HG03378 (cell line): ENCODE data around the gene OR13C9.
"Not testable (repeated sequence)": the region's sequence is repeated elsewhere in the genome, so short reads cannot be mapped to it uniquely, and the experiment has no call there.

Source experiments
- ATAC-seq: cut with Tn5 transposase; IDR thresholded peaks from one replicate; pipeline ENCODE4 v1.9.1; 2021; ENCODE audit warnings: mild to moderate bottlenecking, moderate library complexity; ENCODE audit not compliant: unreplicated experiment

Gene OR13C9, protein sequence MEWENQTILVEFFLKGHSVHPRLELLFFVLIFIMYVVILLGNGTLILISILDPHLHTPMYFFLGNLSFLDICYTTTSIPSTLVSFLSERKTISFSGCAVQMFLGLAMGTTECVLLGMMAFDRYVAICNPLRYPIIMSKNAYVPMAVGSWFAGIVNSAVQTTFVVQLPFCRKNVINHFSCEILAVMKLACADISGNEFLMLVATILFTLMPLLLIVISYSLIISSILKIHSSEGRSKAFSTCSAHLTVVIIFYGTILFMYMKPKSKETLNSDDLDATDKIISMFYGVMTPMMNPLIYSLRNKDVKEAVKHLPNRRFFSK

DNA sequence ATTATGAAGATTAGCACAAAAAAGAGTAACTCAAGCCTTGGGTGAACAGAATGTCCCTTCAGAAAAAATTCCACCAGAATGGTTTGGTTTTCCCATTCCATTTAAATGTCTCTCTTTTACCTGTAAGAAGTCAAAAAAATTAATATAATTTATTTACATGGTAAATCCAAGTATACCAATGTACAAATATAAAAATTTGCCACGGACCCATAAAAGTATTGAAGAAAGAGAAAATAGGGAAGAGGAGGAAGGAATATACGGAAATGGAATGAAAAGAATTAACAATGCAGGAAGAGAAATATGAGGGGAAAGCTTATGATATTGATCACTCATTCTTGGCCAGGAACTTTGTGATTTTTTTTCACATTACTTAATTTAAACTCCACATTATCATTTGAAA is at the start of gene OR13C9:
Gene OR13C9, minus strand, starts transcription at position 101 of the 400 bp plus-strand sequence. Its CDS starts 0 bp downstream, at position 101.
- ATAC-seq: no peak

DNA sequence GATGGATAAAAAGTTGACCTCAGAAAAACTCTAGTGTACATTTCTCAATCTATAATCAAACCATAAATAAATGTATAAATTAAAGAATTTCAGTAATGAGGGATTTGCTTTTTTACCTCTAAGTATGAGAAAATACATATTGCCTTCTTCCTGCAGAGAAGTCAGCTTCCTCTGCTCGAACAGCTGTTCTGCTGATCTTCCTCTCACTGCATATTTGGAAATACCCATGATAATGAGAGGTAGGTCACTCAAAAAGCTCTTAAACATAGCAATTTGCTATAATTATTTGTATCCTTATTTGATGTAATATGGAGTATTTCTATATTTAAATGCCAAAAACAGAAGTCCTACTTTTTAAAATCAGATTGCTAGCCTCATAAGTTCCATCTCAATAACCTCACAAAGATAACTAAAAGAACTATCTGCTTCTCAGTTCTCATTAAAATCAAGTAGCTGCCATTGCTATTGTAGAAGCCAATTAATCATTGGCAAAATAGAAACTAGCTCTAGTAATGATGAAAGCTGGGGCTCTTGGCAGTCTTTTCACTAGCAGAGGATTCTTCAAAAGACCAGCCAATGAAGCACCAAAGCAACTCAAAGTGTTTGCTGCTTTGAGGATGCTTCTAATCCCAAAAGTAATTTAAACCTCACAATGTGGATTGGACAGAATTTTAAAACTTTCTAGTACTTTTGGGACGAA is 40.6 kb upstream of the OR13C9 start:
- ATAC-seq: no peak

DNA sequence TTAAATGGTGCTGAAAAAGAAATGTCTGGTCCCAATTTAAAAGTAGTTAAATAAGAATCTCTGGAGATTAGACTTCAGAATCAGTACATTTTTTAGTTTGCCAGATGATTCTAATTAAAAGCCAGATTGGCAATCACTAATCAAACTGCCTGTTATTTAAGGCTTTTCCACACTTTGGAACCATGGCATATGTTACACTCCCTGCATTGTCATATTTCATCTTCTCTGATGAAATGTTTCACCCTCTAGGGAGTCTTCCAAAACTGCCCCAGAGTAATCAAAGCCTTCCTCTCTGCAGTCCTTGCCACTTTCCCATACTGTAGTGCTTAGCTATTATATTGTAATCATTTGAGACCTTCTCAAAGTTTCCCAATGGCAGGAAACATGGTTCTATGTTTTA is 17.5 kb upstream of the OR13C9 start:
- ATAC-seq: no peak

DNA sequence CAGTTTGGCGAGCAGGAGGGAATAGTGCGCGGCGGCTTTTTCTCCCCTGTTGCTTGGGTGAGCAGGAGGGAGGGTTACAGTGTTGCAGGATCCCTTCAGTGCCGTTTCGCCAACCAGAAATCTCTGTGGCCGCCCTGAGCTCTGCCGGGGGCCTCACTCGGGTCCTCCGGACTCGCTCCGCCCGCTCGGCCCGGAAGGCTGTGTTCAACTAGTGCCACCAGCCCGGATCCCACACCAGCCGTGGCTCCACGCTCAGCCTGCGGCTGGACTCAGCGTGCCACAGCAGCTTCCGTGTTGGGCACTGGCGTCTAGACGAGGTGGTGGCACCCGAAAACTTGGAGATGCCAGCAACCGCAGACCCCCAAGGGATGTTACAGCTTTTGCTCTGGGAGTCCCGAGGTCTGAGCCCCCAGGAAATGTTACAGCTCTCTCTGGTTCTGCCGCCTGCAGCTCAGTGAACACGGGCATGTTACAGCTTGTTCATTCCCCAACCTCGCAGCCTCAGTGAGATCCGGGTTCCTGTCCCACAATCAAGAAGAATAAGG is 16.0 kb upstream of the OR13C9 start:
- no peak for ATAC-seq

DNA sequence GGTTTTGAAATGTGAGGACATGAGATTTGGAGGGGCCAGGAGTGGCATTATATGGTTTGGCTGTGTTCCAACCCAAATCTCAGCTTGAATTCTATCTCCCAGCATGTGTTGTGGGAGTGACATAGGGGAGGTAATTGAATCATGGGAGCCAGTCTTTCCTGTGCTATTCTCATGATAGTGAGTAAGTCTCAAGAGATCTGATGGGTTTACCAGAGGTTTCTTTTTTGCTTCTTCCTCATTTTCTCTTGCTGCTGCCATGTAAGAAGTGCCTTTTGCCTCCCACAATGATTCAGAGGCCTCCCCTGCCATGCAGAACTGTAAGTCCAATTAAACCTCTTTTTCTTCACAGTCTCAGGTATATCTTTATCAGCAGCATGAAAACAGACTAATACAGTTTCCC is 8.0 kb upstream of the OR13C9 start:
- ATAC-seq: not testable (repeated sequence)

- ATAC-seq: no peak
Observed at GRCh38 chr9:104617418-104617817, 586 bp downstream of the OR13C9 start.

GRCh38 chr9:104611213-104611612 is 6.8 kb downstream of the OR13C9 start:
- ATAC-seq: no peak

DNA sequence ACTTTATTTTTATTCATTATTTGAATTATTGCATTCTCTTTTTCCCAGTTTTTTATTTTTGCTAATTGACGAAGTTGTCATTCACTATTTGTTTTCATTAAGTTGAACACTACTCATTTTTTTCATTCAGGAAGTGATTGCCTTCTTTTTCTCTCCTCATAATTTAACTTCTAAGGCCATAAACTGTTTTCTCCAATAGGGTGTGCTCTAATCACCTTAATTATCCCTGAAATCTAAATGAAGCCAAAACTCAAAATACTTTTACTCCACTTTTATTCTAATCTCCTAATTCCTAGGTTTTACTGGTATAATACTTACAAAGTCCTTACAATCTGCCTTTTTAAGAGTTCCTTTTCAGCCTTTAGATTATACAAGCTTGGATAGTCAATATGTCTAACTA is 9.7 kb downstream of the OR13C9 start:
- ATAC-seq: no peak

GRCh38 chr9:104606152-104606551 is 11.9 kb downstream of the OR13C9 start:
- no peak for ATAC-seq

DNA sequence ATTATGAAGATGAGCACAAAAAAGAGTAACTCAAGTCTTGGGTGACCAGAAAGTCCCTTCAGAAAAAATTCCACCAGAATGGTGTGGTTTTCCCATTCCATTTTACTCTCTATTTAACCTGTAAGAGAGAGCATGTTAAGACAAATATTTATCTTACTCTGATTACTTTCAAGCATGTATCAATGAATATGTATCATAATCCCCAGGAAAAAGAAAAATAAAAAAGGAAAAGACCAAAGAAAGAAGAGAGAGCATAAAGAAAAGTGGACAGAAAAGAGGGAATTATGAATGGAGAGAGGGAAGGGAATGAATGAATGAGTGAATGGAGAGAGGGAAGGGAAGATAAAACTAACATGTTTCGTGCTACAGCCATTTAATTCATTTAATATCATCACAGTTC is 12.5 kb downstream of the OR13C9 start, which contains the start of gene OR13C2:
Gene OR13C2, minus strand, starts transcription at position 101 of the 400 bp plus-strand sequence. Its CDS starts 0 bp downstream, at position 101.
- ATAC-seq: not testable (repeated sequence)

DNA sequence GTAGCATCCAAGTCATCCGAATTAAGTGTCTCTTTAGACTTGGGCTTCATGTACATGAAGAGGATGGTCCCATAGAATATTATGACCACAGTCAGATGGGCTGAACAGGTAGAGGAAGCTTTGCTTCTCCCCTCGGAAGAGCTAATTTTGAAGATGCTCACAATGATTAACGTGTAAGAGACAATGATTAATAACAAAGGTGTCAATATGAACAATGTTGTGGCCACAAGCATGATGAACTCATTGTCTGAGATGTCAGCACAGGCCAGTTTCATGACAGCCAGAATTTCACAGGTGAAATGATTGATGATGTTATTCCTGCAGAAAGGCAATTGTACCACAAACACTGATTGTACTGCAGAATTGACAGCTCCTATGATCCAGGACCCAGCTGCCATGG is 13.2 kb downstream of the OR13C9 start:
- no peak for ATAC-seq

DNA sequence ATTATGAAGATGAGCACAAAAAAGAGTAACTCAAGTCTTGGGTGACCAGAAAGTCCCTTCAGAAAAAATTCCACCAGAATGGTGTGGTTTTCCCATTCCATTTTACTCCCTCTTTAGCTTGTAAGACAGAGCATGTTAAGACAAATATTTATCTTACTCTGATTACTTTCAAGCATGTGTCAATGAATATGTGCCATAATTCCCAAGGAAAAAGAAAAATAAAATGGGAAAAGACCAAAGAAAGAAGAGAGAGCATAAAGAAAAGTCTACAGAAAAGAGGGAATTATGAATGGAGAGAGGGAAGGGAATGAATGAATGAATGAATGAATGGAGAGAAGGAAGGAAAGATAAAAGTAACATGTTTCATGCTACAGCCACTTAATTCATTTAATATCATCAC is 18.7 kb downstream of the OR13C9 start, which contains the start of gene OR13C5:
Gene OR13C5, minus strand, starts transcription at position 101 of the 400 bp plus-strand sequence. Its CDS starts 0 bp downstream, at position 101.
- not testable (repeated sequence) for ATAC-seq

DNA sequence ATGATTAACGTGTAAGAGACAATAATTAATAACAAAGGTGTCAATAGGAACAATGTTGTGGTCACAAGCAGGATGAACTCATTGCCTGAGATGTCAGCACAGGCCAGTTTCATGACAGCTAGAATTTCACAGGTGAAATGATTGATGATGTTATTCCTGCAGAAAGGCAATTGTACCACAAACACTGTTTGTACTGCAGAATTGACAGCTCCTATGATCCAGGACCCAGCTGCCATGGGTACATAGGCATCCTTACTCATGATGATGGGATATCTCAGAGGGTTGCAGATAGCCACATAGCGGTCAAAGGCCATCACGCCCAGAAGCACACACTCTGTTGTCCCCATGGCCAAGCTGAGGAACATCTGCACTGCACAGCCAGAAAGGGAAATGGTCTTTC is 19.3 kb downstream of the OR13C9 start:
- ATAC-seq: not testable (repeated sequence)

DNA sequence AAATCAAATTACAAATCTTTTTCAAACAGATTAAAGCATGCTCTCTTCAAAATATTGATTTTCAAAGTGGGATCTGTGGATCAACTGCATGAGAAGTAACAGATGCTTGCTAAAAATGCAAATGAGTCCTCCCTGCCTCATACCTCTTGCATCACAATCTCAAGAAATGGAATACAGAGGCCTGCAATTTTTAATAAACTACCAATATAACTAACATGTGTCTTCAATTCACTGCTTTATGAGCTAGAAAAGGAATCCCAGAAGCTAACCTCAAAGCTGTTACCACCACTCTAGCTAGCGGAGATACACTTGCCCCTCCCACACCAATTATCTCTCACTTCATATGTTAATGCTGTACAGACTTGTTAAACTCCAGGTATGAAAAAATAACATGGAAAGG is 28.4 kb downstream of the OR13C9 start:
- ATAC-seq: no peak

DNA sequence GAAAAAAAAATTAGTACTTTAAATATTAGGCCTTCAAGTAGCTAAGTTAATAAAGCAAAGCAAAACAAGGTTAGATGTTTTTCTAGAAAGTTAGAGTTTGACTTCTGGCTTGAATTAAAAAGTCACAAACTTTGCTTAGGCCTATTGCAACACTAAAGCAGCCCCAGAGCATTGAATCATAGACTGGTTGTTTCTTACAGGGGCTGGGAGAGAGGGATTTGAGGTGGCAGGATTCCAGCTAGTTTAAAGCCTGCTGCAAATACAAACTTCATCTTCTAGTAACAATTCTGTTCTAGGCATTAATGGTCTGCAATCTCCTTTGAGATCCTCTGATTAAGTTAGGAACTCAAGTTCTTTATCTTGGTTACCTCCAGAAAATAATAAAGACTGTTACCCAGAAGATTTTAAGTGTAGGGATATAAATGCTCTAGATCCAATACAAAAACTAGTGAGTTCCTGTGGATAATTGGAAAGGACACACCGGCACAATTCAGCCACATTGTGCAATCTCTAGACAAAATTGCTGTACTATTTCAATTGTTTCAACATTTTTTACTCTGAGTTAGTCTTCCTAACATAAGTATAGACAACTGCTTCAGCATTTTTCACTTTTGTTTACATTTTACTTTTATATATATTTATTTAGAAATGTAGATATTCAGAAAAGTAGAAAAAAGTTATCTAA is 31.4 kb downstream of the OR13C9 start:
- ATAC-seq: no peak

GRCh38 chr9:104580562-104580961 is 37.4 kb downstream of the OR13C9 start:
- ATAC-seq: no peak

GRCh38 chr9:104577263-104577662 is 40.7 kb downstream of the OR13C9 start:
- ATAC-seq: no peak

GRCh38 chr9:104575456-104575855 is 42.5 kb downstream of the OR13C9 start:
- ATAC-seq: no peak

DNA sequence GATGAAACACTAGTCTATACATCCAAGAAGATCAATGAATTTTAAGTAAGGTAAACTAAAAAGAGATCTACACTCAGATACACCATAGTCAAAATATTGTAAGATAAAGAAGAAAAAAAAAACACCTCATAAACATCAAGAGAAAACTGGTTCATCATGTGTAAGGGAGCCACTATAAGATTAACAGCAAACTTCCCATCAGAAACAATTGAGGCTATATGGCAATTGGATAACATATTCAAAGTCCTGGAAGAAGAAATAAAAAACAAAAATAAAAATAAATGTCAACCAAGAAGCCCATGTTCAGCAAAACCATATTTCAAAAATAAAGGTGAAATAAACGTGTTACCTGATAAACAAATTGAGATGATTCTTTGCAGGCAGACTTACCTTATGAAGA is 45.4 kb downstream of the OR13C9 start:
- no peak for ATAC-seq

DNA sequence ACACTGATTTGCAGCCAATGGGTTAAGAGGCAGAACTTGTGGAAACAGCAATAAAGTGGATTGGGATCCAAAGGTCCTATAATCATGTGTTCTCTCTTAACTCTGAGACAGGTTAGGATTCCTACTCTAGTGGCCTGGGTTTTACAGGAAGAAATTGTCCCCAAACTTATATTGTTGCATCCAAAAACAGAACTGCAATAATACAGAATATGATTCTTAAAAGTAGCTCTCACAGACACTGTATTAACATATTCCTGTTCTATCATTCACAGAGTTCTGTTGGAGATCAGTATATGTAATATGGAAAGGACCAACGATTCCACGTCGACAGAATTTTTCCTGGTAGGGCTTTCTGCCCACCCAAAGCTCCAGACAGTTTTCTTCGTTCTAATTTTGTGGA is 49.1 kb downstream of the OR13C9 start, which contains the start of gene OR13C8:
Gene OR13C8, plus strand, starts transcription at position 301 of the 400 bp plus-strand sequence. Its CDS starts 0 bp downstream, at position 301.
- no peak for ATAC-seq
